Activated CD4-positive, alpha-beta T cell treated with anti-CD3 and anti-CD28 coated beads for 36 hours (primary cell): ENCODE measurements around the gene FBXL16. TPM values are rescaled to one million over a fixed set of nuclear protein-coding genes. Genes with fewer than 3 reads are reported as not detected.
A peak's percentile ranks its signal among the peaks of the same experiment; 100 is the strongest.

ENCODE experiments used
- ATAC-seq: fragments of 200-7000 bp; cut with Tn5 transposase; one replicate; pipeline ENCODE4 v1.10.0; 2021; ENCODE audit warnings: mild to moderate bottlenecking, moderate library complexity
- CTCF ChIA-PET: fragments of 350-600 bp; sonication (Branson Sonifier 250); formaldehyde crosslinking; loops from one replicate; lab custom pipeline; 2021; ENCODE audit warnings: antibody characterized with exemption; lab: Charles Lee
- POLR2A ChIA-PET: fragments of 350-600 bp; sonication (Branson Sonifier 250); formaldehyde crosslinking; loops from one replicate; lab custom pipeline; 2021; ENCODE audit warnings: antibody characterized with exemption, inconsistent platforms; lab: Charles Lee
- DNase-seq: peaks from one replicate; pipeline ENCODE4 v3.0.0-alpha.2; 2020
- H3K27ac Mint-ChIP-seq: one replicate; pipeline ENCODE4 v1.8.0; 2021; ENCODE audit warnings: mixed read lengths
- H3K27me3 Mint-ChIP-seq: one replicate; pipeline ENCODE4 v1.8.0; 2021; ENCODE audit warnings: mixed read lengths
- H3K36me3 Mint-ChIP-seq: one replicate; pipeline ENCODE4 v1.8.0; 2021; ENCODE audit warnings: low read depth, mixed read lengths
- H3K4me1 Mint-ChIP-seq: one replicate; pipeline ENCODE4 v1.8.0; 2021; ENCODE audit warnings: mixed read lengths
- H3K4me3 Mint-ChIP-seq: one replicate; pipeline ENCODE4 v1.8.0; 2021; ENCODE audit warnings: mild to moderate bottlenecking, moderate library complexity, mixed read lengths
- H3K9me3 Mint-ChIP-seq: one replicate; pipeline ENCODE4 v1.8.0; 2021; ENCODE audit warnings: low read depth, mixed read lengths
- intact Hi-C, 2 experiments: fragments of 100-400 bp; cut with DNase I in 1 of 2; cut with micrococcal nuclease in 1 of 2; formaldehyde crosslinking; loops; one replicate each; pipeline versions ENCODE4 v1.14.2 to v1.15.1; 2022 to 2024; cut with DNase I, micrococcal nuclease
- total RNA-seq, 2 experiments: library from RNA; stranded (reverse); gene quantifications; one replicate each; pipeline ENCODE4 v1.2.3, GENCODE V29; 2021

The FBXL16 gene
- total RNA-seq, 2 experiments from 2014 or later, result 6.1 to 6.8 TPM

DNA sequence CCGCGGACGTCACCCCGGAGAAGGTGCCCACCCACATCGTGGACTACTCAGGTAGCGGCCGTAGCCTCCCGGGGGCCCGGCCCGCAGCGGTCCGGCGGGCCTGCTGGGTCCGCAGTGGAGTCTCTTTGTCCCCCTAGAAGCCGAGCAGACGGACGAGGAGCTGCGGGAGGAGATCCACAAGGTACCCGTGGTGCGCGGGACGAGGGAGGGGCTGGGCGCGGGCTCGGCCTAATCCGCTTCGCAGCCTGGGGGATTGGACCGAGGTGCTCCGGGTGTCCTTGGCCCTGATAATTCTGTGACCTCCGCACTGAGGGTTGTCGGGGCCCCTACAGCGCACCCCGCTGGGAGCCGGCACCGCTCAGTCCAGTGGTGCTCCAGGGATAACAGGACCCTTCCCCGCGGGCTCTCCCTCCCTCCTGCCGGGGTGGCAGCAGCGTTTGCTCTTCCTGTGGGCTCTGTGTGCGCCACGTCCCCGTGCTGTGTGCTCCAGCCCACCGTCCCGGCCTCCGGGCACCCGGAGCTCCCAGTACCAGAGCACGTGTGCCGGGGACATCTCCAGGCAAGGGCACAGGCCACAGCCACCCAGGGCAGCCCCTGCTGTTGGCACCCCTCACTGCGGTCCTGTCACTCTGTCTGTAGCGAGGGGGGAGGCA lies 37.0 kb downstream of the FBXL16 start:
- DNase-seq, result peak; percentile 43
- H3K4me3 Mint-ChIP-seq, result peak overlapping the region; percentile 76
- POLR2A ChIA-PET, result no interaction called here
- H3K27ac Mint-ChIP-seq, result peak overlapping the region; percentile 63
- intact Hi-C loops, result loop anchor here in 1 of 2 experiments (1.0 to 2.0 kb wide), 8 partner anchors 11 to 1291 kb away; partner anchors contain the start of genes DECR2, JMJD8, METTL26 and NDUFB10
- H3K4me1 Mint-ChIP-seq, result peaks cover 6% of the 10 kb centered on the region
- peaks cover 18% of the 10 kb centered on the region for H3K36me3 Mint-ChIP-seq
- H3K9me3 Mint-ChIP-seq, result no peaks in the 10 kb centered on the region
- CTCF ChIA-PET, result interaction anchor here (1.0 to 1.3 kb wide), 2 partner anchors 10 to 68 kb away, joined by 3 read pairs; no protein-coding TSS in a partner anchor
- H3K27me3 Mint-ChIP-seq, result no peaks in the 10 kb centered on the region
- no peak for ATAC-seq

DNA sequence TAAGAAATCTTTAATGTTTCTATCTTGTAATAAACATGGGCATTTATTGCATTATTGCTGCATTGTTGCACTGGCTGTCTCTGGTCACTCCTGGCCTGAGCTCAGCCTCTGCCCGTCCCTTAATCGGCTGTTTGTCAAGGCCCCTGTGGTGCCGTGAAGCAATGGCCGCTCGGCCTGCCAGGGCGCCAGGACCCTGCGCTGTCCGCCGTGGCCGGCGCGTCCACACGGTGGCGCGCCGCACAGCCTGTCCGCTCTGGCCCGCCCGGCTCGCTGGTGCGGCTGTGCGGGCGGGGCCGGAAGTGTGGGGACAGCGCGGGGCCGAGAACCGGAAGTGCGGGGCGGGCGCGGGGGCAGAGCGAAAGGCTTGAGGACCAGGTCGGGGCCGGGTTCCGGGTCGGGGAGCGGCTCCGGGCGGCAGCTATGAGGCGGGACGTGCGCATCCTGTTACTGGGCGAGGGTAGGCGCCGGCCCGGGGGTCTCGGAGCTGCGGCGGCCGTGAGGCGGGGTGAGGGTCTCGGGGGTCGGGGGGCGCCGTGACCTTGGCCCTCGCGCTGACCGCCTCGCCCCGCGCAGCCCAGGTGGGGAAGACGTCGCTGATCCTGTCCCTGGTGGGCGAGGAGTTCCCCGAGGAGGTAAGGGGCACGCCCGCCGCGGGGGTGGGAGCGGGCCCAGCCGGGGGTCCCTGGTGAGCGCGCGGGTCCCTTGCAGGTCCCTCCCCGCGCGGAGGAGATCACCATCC lies 37.7 kb downstream of the FBXL16 start, which contains the start of gene RHOT2:
RHOT2 (plus strand) TSS at position 353 of the 739 bp plus-strand sequence; CDS start at position 421, 68 bp downstream.
- Mint-ChIP-seq H3K4me1 (peaks cover 6% of the 10 kb centered on the region), H3K4me3 (peak within 1 kb of the TSS; percentile 76), H3K9me3 (no peaks in the 10 kb centered on the region), H3K36me3 (peaks cover 17% of the 10 kb centered on the region), H3K27me3 (no peaks in the 10 kb centered on the region), H3K27ac (peak within 1 kb of the TSS; percentile 85)
- CTCF ChIA-PET, result interaction anchor here (0.6 to 1.3 kb wide), 5 partner anchors 9 to 69 kb away, joined by 3 to 6 read pairs (median 3); partner anchors contain the start of gene WDR90
- POLR2A ChIA-PET, result no interaction called here
- DNase-seq (peak; percentile 96), ATAC-seq (peak; percentile 98)
- intact Hi-C loops, result loop anchor here in 1 of 2 experiments (1.0 to 2.0 kb wide), 8 partner anchors 11 to 1291 kb away; partner anchors contain the start of genes DECR2, JMJD8, METTL26 and NDUFB10

DNA sequence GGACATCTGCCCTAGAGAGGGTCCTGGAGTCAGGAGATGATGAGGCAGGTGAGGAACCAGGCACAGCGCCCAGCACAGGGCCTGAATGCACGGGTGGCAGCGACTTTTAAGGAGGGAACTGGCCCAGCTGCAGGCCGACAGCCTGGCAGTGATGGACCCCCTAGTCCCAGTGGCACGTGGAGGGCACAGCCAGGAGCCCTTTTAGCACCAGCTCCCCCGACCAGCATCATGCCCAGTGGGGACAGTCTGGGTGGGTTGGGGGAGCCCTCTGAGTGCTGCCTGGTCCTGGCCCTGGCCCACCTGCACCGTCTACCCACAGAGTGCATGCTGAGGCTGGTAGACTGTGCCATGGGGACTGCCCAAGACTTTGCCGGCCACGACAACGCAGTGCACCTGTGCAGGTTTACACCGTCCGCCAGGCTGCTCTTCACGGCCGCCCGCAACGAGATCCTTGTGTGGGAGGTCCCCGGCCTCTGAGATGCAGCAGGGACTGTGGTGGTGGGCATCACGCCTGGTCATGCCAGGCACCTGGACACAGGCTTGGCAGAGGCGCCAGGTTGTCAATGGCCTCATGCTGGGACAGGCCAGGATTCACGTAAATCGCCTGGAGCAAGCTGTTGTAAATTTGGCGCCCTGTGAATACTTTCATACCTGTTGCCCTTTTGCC lies 38.4 kb downstream of the FBXL16 start:
- intact Hi-C loops, result no loop called here
- POLR2A ChIA-PET, result no interaction called here
- peak overlapping the region; percentile 76 for H3K4me3 Mint-ChIP-seq
- H3K27me3 Mint-ChIP-seq, result no peaks in the 10 kb centered on the region
- ATAC-seq (no peak), DNase-seq (no peak)
- H3K9me3 Mint-ChIP-seq, result no peaks in the 10 kb centered on the region
- H3K27ac Mint-ChIP-seq, result peak overlapping the region; percentile 85
- H3K4me1 Mint-ChIP-seq, result peaks cover 6% of the 10 kb centered on the region
- peaks cover 19% of the 10 kb centered on the region for H3K36me3 Mint-ChIP-seq
- CTCF ChIA-PET, result interaction anchor here (0.6 to 1.3 kb wide), 5 partner anchors 8 to 69 kb away, joined by 3 to 6 read pairs (median 3); partner anchors contain the start of gene WDR90

DNA sequence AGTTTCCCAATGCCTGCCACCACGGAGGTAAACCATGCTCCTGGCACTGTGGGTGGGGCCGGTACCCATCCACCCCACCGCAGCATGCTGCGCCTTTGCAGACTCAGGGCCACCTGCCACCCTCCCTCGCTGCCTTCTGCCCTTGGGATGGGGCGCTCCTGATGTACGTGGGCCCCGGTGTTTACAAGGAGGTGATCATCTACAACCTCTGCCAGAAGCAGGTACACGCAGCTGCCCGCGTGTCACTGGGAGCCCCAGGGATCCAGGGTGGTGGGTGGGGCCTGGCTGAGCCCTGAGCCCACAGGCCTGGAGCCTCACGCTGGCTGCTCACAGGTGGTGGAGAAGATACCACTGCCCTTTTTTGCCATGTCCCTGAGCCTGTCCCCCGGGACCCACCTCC lies 39.0 kb downstream of the FBXL16 start:
- Mint-ChIP-seq H3K27me3 (no peaks in the 10 kb centered on the region), H3K27ac (no peak overlapping the region), H3K9me3 (no peaks in the 10 kb centered on the region), H3K4me3 (no peak overlapping the region), H3K4me1 (peaks cover 6% of the 10 kb centered on the region), H3K36me3 (peaks cover 17% of the 10 kb centered on the region)
- ChIA-PET POLR2A (interaction anchor here (0.6 kb wide), 1 partner anchor 105 kb away, joined by 3 read pairs; no protein-coding TSS in a partner anchor), CTCF (no interaction called here)
- intact Hi-C loops, result no loop called here
- DNase-seq (no peak), ATAC-seq (no peak)

DNA sequence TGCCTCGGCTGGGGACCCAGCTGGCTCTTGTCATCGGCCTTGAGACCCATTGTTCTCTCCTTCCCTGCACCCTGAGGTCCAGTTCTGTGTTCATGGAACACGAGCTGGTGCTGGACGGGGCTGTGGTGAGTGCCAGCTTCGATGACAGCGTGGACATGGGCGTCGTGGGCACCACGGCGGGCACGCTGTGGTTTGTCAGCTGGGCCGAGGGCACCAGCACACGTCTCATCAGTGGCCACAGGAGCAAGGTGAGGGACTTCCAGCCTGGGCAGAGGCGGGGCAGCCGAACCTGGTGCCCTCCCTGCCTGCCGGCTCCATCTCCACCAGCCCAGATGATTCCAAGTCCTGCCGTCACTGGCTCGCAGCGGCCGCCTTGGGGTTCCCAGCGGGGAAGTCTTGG lies 43.0 kb downstream of the FBXL16 start:
- ATAC-seq (no peak), DNase-seq (no peak)
- H3K27ac Mint-ChIP-seq, result no peak overlapping the region
- peaks cover 14% of the 10 kb centered on the region for H3K36me3 Mint-ChIP-seq
- intact Hi-C loops, result no loop called here
- H3K4me3 Mint-ChIP-seq, result no peak overlapping the region
- ChIA-PET CTCF (interaction anchor here (1.9 kb wide), 1 partner anchor 15 kb away, joined by 5 read pairs; no protein-coding TSS in a partner anchor), POLR2A (interaction anchor here (0.5 kb wide), 1 partner anchor 442 kb away, joined by 3 read pairs; no protein-coding TSS in a partner anchor)
- H3K4me1 Mint-ChIP-seq, result peaks cover 7% of the 10 kb centered on the region
- H3K27me3 Mint-ChIP-seq, result no peaks in the 10 kb centered on the region
- no peaks in the 10 kb centered on the region for H3K9me3 Mint-ChIP-seq

DNA sequence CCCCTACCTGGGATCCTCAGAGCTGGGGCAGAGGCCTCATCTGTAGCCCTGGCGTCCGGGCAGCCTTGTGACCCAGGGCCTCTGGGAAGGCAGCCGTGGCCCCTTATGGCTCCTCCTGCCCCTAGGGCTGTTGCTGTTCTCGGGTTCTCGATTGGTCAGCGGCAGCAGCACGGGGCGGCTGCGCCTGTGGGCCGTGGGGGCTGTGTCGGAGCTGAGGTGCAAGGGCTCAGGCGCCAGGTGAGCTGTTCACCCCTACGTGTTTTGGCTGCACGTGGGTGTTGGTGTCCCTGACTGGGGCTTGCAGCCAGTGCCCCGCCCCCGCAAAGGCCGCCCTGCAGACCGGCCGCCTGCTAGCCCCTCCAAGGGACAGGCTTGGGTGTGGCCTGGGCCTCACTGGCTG lies 43.5 kb downstream of the FBXL16 start:
- Mint-ChIP-seq H3K4me3 (no peak overlapping the region), H3K27ac (no peak overlapping the region), H3K36me3 (peaks cover 14% of the 10 kb centered on the region), H3K4me1 (peaks cover 5% of the 10 kb centered on the region), H3K9me3 (no peaks in the 10 kb centered on the region), H3K27me3 (no peaks in the 10 kb centered on the region)
- CTCF ChIA-PET, result interaction anchor here (1.9 to 3.6 kb wide), 2 partner anchors 13 to 14 kb away, joined by 5 to 9 read pairs; partner anchors contain the start of gene WDR90
- DNase-seq, result no peak
- POLR2A ChIA-PET, result interaction anchor here (0.5 kb wide), 1 partner anchor 441 kb away, joined by 3 read pairs; no protein-coding TSS in a partner anchor
- ATAC-seq, result no peak
- intact Hi-C loops, result no loop called here

DNA sequence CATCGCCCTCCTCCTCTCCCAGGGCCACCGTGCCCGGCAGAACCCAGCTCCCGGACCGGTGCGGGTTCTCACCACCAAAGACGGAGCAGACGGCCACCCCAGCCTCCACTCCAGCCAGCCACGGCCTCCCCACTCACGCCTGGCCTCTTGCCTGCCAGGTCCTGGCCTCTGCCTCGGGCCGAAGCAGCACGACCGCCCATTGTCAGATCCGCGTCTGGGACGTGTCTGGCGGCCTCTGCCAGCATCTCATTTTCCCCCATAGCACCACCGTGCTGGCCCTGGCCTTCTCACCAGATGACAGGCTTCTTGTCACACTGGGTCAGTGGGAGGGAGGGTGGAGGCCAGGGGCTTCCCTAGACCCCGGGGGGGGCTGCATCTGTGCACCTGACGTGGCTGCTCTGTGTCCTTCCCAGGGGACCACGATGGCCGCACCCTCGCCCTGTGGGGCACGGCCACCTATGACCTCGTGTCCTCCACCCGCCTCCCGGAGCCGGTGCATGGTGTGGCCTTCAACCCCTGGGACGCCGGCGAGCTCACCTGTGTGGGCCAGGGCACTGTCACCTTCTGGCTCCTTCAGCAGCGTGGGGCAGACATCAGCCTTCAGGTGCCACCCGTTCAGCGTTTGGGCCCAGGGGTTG lies 44.3 kb downstream of the FBXL16 start:
- ChIA-PET POLR2A (no interaction called here), CTCF (interaction anchor here (1.0 to 3.6 kb wide), 2 partner anchors 13 to 63 kb away, joined by 4 to 9 read pairs; partner anchors contain the start of gene WDR90)
- Mint-ChIP-seq H3K4me1 (peaks cover 5% of the 10 kb centered on the region), H3K27ac (peak overlapping the region; percentile 60), H3K27me3 (no peaks in the 10 kb centered on the region), H3K4me3 (peak overlapping the region; percentile 35), H3K9me3 (no peaks in the 10 kb centered on the region), H3K36me3 (peaks cover 14% of the 10 kb centered on the region)
- ATAC-seq (no peak), DNase-seq (no peak)
- intact Hi-C loops, result loop anchor here in 1 of 2 experiments (1.0 kb wide), 2 partner anchors 53 to 82 kb away; no protein-coding TSS in a partner anchor

DNA sequence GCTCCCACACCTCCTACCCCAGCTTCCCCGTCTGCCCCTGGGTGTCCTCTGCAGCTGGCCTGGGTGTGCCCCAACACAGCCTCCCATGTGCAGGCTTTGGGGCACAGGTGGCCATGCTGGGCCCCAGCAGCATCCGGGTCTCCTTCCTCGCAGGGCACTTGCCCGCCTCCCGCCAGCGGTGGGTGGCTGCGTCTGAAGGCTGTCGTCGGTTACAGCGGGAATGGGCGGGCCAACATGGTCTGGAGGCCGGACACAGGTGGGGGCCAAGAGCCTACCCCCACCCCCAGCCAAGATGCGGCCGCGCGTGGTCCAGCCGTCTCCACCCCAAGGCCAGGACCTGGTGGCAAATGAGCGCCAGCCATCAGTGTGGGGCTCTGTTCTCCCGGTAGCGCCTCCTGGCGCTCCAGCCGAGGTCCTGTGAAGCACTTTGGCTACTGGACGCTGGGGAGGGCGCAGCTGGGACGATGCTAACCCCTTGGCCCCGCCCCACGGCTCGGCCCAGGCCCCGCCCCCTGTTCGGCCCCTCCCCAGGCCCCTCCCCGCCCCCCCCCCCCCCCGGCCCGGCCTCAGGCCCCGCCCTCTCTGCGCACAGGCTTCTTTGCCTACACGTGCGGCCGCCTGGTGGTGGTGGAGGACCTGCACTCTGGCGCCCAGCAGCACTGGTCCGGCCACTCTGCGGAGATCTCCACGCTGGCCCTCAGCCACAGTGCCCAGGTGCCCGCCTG lies 45.0 kb downstream of the FBXL16 start:
- no peaks in the 10 kb centered on the region for H3K9me3 Mint-ChIP-seq
- POLR2A ChIA-PET, result interaction anchor here (1.5 kb wide), 1 partner anchor 13 kb away, joined by 3 read pairs; no protein-coding TSS in a partner anchor
- H3K27ac Mint-ChIP-seq, result peak overlapping the region; percentile 60
- peaks cover 5% of the 10 kb centered on the region for H3K4me1 Mint-ChIP-seq
- H3K36me3 Mint-ChIP-seq, result peaks cover 14% of the 10 kb centered on the region
- intact Hi-C loops, result loop anchor here in 1 of 2 experiments (1.0 kb wide), 6 partner anchors 11 to 308 kb away; partner anchors contain the start of genes AXIN1, METTL26 and WDR90
- no peaks in the 10 kb centered on the region for H3K27me3 Mint-ChIP-seq
- peak overlapping the region; percentile 35 for H3K4me3 Mint-ChIP-seq
- CTCF ChIA-PET, result interaction anchor here (1.0 to 3.6 kb wide), 2 partner anchors 12 to 63 kb away, joined by 4 to 9 read pairs; partner anchors contain the start of gene WDR90
- DNase-seq (peak; percentile 87), ATAC-seq (peak; percentile 85)

DNA sequence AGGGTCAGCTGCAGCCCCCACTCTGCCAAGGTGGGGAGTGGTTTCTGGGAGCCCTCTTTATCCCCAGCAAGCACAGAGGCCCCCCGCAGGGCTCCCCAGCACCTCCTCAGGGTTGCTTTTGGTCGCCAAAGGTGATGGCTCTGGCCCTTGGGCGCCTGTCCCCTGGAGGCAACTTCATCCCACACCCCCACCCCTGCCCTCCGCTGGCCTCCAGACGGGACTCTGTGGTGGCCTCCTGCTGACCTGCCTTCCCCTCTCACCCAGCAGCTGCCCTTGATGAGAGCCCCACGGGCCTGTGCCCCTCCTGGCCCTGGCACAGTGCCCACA lies 45.5 kb downstream of the FBXL16 start:
- no peak overlapping the region for H3K4me3 Mint-ChIP-seq
- ChIA-PET CTCF (interaction anchor here (0.6 to 3.6 kb wide), 3 partner anchors 7 to 76 kb away, joined by 3 to 9 read pairs (median 6); partner anchors contain the start of gene WDR90), POLR2A (interaction anchor here (1.5 kb wide), 1 partner anchor 12 kb away, joined by 3 read pairs; no protein-coding TSS in a partner anchor)
- H3K4me1 Mint-ChIP-seq, result peaks cover 5% of the 10 kb centered on the region
- no peak for ATAC-seq
- H3K9me3 Mint-ChIP-seq, result no peaks in the 10 kb centered on the region
- peaks cover 14% of the 10 kb centered on the region for H3K36me3 Mint-ChIP-seq
- no peaks in the 10 kb centered on the region for H3K27me3 Mint-ChIP-seq
- intact Hi-C loops, result loop anchor here in 1 of 2 experiments (1.0 kb wide), 4 partner anchors 11 to 308 kb away; partner anchors contain the start of genes AXIN1, METTL26 and WDR90
- no peak overlapping the region for H3K27ac Mint-ChIP-seq
- no peak for DNase-seq
